ENCODE results near the gene MTUS2.

- TF ChIP-seq, protein P1, sequence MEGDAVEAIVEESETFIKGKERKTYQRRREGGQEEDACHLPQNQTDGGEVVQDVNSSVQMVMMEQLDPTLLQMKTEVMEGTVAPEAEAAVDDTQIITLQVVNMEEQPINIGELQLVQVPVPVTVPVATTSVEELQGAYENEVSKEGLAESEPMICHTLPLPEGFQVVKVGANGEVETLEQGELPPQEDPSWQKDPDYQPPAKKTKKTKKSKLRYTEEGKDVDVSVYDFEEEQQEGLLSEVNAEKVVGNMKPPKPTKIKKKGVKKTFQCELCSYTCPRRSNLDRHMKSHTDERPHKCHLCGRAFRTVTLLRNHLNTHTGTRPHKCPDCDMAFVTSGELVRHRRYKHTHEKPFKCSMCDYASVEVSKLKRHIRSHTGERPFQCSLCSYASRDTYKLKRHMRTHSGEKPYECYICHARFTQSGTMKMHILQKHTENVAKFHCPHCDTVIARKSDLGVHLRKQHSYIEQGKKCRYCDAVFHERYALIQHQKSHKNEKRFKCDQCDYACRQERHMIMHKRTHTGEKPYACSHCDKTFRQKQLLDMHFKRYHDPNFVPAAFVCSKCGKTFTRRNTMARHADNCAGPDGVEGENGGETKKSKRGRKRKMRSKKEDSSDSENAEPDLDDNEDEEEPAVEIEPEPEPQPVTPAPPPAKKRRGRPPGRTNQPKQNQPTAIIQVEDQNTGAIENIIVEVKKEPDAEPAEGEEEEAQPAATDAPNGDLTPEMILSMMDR (IDR thresholded peaks at IDR 0.05), result no peak
- no peak for TF ChIP-seq ZFX (IDR thresholded peaks at IDR 0.05; ENCODE audit: borderline replicate concordance)
Observed at GRCh38 chr13:29125191-29125933, 305.2 kb downstream of the MTUS2 start.

Measured in 22Rv1 (cell line).